ENCODE measurements around the gene PTPN23.
"Not testable (repeated sequence)": the region's sequence is repeated elsewhere in the genome, so short reads cannot be mapped to it uniquely, and the experiment has no call there.

The PTPN23 gene

GRCh38 chr3:47367631-47368030 is 13.2 kb upstream of the PTPN23 start:
- Histone ChIP-seq H3K9me3 (no peaks in the 10 kb centered on the region), H3K4me1 (no peaks in the 10 kb centered on the region), H3K36me3 (no peaks in the 10 kb centered on the region), H3K27me3 (no peaks in the 10 kb centered on the region), H3K4me3 (ENCODE audit: low read depth, low read length) (no peak overlapping the region)
- no peak for DNase-seq
- no peak for TF ChIP-seq CTCF (IDR thresholded peaks at IDR 0.05; ENCODE audit: low read depth, low read length)

- not testable (repeated sequence) for H3K36me3 ChIP-seq, DNase-seq, H3K27me3 ChIP-seq
Measured at GRCh38 chr3:47370020-47370419, 10.8 kb upstream of the PTPN23 start.

GRCh38 chr3:47370887-47371697 is 9.7 kb upstream of the PTPN23 start:
- no peak for TF ChIP-seq CTCF (IDR thresholded peaks at IDR 0.05; ENCODE audit: low read depth, low read length)
- Histone ChIP-seq H3K27me3 (no peaks in the 10 kb centered on the region), H3K4me3 (ENCODE audit: low read depth, low read length) (no peak overlapping the region), H3K9me3 (no peaks in the 10 kb centered on the region), H3K36me3 (no peaks in the 10 kb centered on the region), H3K4me1 (no peaks in the 10 kb centered on the region)
- DNase-seq: peak; percentile 18

More at GRCh38 chr3:47370020-47370419, 10.8 kb upstream of the PTPN23 start:
- H3K9me3 ChIP-seq; H3K4me1 ChIP-seq; H3K4me3 ChIP-seq (ENCODE audit: low read depth, low read length): not testable (repeated sequence)

- no peaks in the 10 kb centered on the region for H3K27me3 ChIP-seq
Measured at GRCh38 chr3:47374587-47374986, 6.2 kb upstream of the PTPN23 start.

GRCh38 chr3:47376393-47376792 is 4.4 kb upstream of the PTPN23 start:
- H3K4me3 ChIP-seq (ENCODE audit: low read depth, low read length): no peak overlapping the region
- H3K36me3 ChIP-seq: no peaks in the 10 kb centered on the region
- no peak for DNase-seq
- TF ChIP-seq CTCF (IDR thresholded peaks at IDR 0.05; ENCODE audit: low read depth, low read length): no peak
- H3K27me3 ChIP-seq: no peaks in the 10 kb centered on the region
- no peaks in the 10 kb centered on the region for H3K9me3 ChIP-seq
- H3K4me1 ChIP-seq: no peaks in the 10 kb centered on the region

More at GRCh38 chr3:47374587-47374986, 6.2 kb upstream of the PTPN23 start:
- Histone ChIP-seq H3K4me1 (no peaks in the 10 kb centered on the region), H3K36me3 (no peaks in the 10 kb centered on the region), H3K4me3 (ENCODE audit: low read depth, low read length) (no peak overlapping the region), H3K9me3 (no peaks in the 10 kb centered on the region)
- TF ChIP-seq CTCF (IDR thresholded peaks at IDR 0.05; ENCODE audit: low read depth, low read length): no peak
- DNase-seq: no peak

- no peak for DNase-seq
- no peak overlapping the region for H3K4me3 ChIP-seq (ENCODE audit: low read depth, low read length)
- no peak for TF ChIP-seq CTCF (IDR thresholded peaks at IDR 0.05; ENCODE audit: low read depth, low read length)
- no peaks in the 10 kb centered on the region for H3K9me3 ChIP-seq
- H3K36me3 ChIP-seq: no peaks in the 10 kb centered on the region
- no peaks in the 10 kb centered on the region for H3K4me1 ChIP-seq
- no peaks in the 10 kb centered on the region for H3K27me3 ChIP-seq
Measured at GRCh38 chr3:47377186-47377585, 3.6 kb upstream of the PTPN23 start.

All from BE2C (cell line).